Activated T-helper 1 cell treated with anti-CD3 and anti-CD28 coated beads, Interleukin-12 subunit alpha, Interleukin-12 subunit beta, Interleukin-2, Interleukin-4 antibody, amounts not matched to agents 30 ng/mL and 10 ng/mL and 1 ng/mL, durations not matched to agents 14 hours and 24 hours and 36 hours (primary cell): ENCODE results near the gene HS3ST4. TPM values are rescaled to one million over a fixed set of nuclear protein-coding genes. Genes with fewer than 3 reads are reported as not detected.

Experiments used
- DNase-seq: peaks from one replicate; pipeline ENCODE4 v3.0.0; 2021; ENCODE audit warnings: low spot score
- H3K27ac Mint-ChIP-seq: one replicate; pipeline ENCODE4 v1.8.0; 2021; ENCODE audit warnings: mild to moderate bottlenecking, mixed read lengths
- H3K27me3 Mint-ChIP-seq: one replicate; pipeline ENCODE4 v1.8.0; 2022; ENCODE audit warnings: mild to moderate bottlenecking, moderate library complexity, mixed read lengths; ENCODE audit not compliant: insufficient read depth
- H3K36me3 Mint-ChIP-seq: one replicate; pipeline ENCODE4 v1.8.0; 2021; ENCODE audit warnings: low read depth, mixed read lengths
- H3K4me1 Mint-ChIP-seq: one replicate; pipeline ENCODE4 v1.8.0; 2021; ENCODE audit warnings: low read depth, mixed read lengths
- H3K4me3 Mint-ChIP-seq: one replicate; pipeline ENCODE4 v1.8.0; 2021; ENCODE audit warnings: mild to moderate bottlenecking, moderate library complexity, mixed read lengths
- H3K9me3 Mint-ChIP-seq: one replicate; pipeline ENCODE4 v1.8.0; 2021; ENCODE audit warnings: mixed read lengths
- intact Hi-C: fragments of 100-400 bp; cut with micrococcal nuclease; formaldehyde crosslinking; loops from one replicate; pipeline ENCODE4 v1.15.1; 2024
- total RNA-seq: library from RNA; stranded (reverse); gene quantifications from 2 replicates; pipeline ENCODE4 v1.2.3, GENCODE V29; 2022

Gene HS3ST4
- total RNA-seq, 1 donor from 2014 or later, result not detected

- intact Hi-C loops, result no loop called here
- Mint-ChIP-seq H3K4me3 (no peak overlapping the region), H3K9me3 (no peaks in the 10 kb centered on the region), H3K27me3 (no peaks in the 10 kb centered on the region), H3K27ac (no peak overlapping the region), H3K4me1 (no peaks in the 10 kb centered on the region), H3K36me3 (no peaks in the 10 kb centered on the region)
- DNase-seq, result no peak
Observed at GRCh38 chr16:26186091-26186615, 494.4 kb downstream of the HS3ST4 start.
